SK-N-SH (cell line): ENCODE results near the gene ATP8A2.

Source experiments
- EP300 ChIP-seq, 2 experiments: IDR thresholded peaks; 2 replicates each; pipeline versions ENCODE4 v1.4.0 to v1.6.1; 2012; ENCODE audit warnings: borderline replicate concordance in 1 of 2, low read depth in 1 of 2, low read length in 1 of 2
- EZH2phosphoT487 ChIP-seq: fragments of 200-600 bp; sonication (generic); IDR thresholded peaks from 2 replicates; pipeline ENCODE4 v1.6.1; 2017; ENCODE audit warnings: low read depth, mixed run types, mild to moderate bottlenecking, antibody characterized with exemption, moderate library complexity, borderline replicate concordance
- GATA2 ChIP-seq: sonication (generic); formaldehyde crosslinking; IDR thresholded peaks from 2 replicates; pipeline ENCODE4 v1.5.0; 2020; ENCODE audit warnings: mild to moderate bottlenecking, missing genetic modification reagents
- MXI1 ChIP-seq: IDR thresholded peaks from 2 replicates; pipeline ENCODE4 v1.6.1; 2012; ENCODE audit warnings: mild to moderate bottlenecking, low read depth, low read length, improper control_type of control experiment
- RAD21 ChIP-seq: IDR thresholded peaks from 2 replicates; pipeline ENCODE4 v1.6.1; 2012; ENCODE audit warnings: mild to moderate bottlenecking, low read length
- SIN3A ChIP-seq: IDR thresholded peaks from 2 replicates; pipeline ENCODE4 v1.6.1; 2012; ENCODE audit warnings: low read depth, mild to moderate bottlenecking, low read length, moderate library complexity, borderline replicate concordance
- SMC3 ChIP-seq: IDR thresholded peaks from 2 replicates; pipeline ENCODE4 v1.6.1; 2012; ENCODE audit warnings: low read depth, low read length, improper control_type of control experiment
- TAF1 ChIP-seq: IDR thresholded peaks from 2 replicates; pipeline ENCODE4 v1.6.1; 2012; ENCODE audit warnings: low read depth, mild to moderate bottlenecking, low read length, moderate library complexity, borderline replicate concordance
- TEAD4 ChIP-seq: IDR thresholded peaks from 2 replicates; pipeline ENCODE4 v1.4.0; 2012; ENCODE audit warnings: mild to moderate bottlenecking, borderline replicate concordance; ENCODE audit not compliant: insufficient read depth
- TF ChIP-seq, protein P1 (sequence below): fragments of 200-600 bp; sonication (generic); IDR thresholded peaks from 2 replicates; pipeline ENCODE4 v1.6.1; 2017; ENCODE audit warnings: antibody characterized with exemption, mild to moderate bottlenecking, moderate library complexity
- TF ChIP-seq, protein P2 (sequence below): IDR thresholded peaks from 2 replicates; pipeline ENCODE4 v1.6.1; 2012; ENCODE audit warnings: mild to moderate bottlenecking, low read depth, low read length, moderate library complexity
- TF ChIP-seq, protein P3 (sequence below): fragments of 150-350 bp; IDR thresholded peaks from 2 replicates; pipeline ENCODE4 v1.6.1; 2017; ENCODE audit warnings: antibody characterized with exemption, low read length, low read depth, borderline replicate concordance

DNA sequence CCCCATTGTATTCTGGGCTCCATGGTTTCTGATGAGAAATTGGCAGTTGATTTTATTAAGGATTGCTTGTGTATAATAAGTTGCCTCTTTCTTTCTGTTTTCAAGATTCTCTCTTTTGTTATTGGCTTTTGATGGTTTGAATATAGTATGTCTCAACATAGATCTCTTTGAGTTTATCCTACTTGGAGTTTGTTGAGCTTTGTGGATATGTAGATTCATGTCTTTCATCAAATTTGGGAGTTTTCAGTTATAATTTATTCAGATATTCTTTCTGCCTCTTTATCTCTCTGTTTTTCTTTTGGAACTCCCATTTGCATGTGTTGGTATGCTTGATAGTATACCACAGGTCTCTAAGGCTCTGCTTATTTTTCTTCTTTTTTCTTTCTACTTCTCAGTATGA, 296.6 kb downstream of the ATP8A2 start:
- TF ChIP-seq GATA2 = no peak
- no peak for TF ChIP-seq TEAD4
- TF ChIP-seq, protein P1, sequence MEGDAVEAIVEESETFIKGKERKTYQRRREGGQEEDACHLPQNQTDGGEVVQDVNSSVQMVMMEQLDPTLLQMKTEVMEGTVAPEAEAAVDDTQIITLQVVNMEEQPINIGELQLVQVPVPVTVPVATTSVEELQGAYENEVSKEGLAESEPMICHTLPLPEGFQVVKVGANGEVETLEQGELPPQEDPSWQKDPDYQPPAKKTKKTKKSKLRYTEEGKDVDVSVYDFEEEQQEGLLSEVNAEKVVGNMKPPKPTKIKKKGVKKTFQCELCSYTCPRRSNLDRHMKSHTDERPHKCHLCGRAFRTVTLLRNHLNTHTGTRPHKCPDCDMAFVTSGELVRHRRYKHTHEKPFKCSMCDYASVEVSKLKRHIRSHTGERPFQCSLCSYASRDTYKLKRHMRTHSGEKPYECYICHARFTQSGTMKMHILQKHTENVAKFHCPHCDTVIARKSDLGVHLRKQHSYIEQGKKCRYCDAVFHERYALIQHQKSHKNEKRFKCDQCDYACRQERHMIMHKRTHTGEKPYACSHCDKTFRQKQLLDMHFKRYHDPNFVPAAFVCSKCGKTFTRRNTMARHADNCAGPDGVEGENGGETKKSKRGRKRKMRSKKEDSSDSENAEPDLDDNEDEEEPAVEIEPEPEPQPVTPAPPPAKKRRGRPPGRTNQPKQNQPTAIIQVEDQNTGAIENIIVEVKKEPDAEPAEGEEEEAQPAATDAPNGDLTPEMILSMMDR = no peak
- TF ChIP-seq, protein P2, sequence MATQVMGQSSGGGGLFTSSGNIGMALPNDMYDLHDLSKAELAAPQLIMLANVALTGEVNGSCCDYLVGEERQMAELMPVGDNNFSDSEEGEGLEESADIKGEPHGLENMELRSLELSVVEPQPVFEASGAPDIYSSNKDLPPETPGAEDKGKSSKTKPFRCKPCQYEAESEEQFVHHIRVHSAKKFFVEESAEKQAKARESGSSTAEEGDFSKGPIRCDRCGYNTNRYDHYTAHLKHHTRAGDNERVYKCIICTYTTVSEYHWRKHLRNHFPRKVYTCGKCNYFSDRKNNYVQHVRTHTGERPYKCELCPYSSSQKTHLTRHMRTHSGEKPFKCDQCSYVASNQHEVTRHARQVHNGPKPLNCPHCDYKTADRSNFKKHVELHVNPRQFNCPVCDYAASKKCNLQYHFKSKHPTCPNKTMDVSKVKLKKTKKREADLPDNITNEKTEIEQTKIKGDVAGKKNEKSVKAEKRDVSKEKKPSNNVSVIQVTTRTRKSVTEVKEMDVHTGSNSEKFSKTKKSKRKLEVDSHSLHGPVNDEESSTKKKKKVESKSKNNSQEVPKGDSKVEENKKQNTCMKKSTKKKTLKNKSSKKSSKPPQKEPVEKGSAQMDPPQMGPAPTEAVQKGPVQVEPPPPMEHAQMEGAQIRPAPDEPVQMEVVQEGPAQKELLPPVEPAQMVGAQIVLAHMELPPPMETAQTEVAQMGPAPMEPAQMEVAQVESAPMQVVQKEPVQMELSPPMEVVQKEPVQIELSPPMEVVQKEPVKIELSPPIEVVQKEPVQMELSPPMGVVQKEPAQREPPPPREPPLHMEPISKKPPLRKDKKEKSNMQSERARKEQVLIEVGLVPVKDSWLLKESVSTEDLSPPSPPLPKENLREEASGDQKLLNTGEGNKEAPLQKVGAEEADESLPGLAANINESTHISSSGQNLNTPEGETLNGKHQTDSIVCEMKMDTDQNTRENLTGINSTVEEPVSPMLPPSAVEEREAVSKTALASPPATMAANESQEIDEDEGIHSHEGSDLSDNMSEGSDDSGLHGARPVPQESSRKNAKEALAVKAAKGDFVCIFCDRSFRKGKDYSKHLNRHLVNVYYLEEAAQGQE = no peak
- no peak for TF ChIP-seq SIN3A
- TF ChIP-seq RAD21 = no peak
- TF ChIP-seq, protein P3, sequence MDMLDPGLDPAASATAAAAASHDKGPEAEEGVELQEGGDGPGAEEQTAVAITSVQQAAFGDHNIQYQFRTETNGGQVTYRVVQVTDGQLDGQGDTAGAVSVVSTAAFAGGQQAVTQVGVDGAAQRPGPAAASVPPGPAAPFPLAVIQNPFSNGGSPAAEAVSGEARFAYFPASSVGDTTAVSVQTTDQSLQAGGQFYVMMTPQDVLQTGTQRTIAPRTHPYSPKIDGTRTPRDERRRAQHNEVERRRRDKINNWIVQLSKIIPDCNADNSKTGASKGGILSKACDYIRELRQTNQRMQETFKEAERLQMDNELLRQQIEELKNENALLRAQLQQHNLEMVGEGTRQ = no peak
- TF ChIP-seq TAF1 = no peak
- TF ChIP-seq MXI1 = no peak
- TF ChIP-seq EZH2phosphoT487 = no peak
- no peak for TF ChIP-seq EP300 (IDR thresholded peaks at IDR 0.05; ENCODE audit: borderline replicate concordance in 1 of 2, low read depth in 1 of 2, low read length in 1 of 2)
- TF ChIP-seq SMC3 = no peak
